ENCODE measurements around the gene KCNJ12.

GRCh38 chr17:21379080-21379711 is 3.0 kb downstream of the KCNJ12 start:
- TF ChIP-seq, protein P1, sequence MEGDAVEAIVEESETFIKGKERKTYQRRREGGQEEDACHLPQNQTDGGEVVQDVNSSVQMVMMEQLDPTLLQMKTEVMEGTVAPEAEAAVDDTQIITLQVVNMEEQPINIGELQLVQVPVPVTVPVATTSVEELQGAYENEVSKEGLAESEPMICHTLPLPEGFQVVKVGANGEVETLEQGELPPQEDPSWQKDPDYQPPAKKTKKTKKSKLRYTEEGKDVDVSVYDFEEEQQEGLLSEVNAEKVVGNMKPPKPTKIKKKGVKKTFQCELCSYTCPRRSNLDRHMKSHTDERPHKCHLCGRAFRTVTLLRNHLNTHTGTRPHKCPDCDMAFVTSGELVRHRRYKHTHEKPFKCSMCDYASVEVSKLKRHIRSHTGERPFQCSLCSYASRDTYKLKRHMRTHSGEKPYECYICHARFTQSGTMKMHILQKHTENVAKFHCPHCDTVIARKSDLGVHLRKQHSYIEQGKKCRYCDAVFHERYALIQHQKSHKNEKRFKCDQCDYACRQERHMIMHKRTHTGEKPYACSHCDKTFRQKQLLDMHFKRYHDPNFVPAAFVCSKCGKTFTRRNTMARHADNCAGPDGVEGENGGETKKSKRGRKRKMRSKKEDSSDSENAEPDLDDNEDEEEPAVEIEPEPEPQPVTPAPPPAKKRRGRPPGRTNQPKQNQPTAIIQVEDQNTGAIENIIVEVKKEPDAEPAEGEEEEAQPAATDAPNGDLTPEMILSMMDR (IDR thresholded peaks at IDR 0.05), result no peak
- TF ChIP-seq POLR2A (IDR thresholded peaks at IDR 0.05), result no peak

Measured in Peyer's patch (tissue), 4 donors.